ENCODE measurements around the gene TFEB.

GRCh38 chr6:41651962-41652657 lies 83.3 kb downstream of the TFEB start:
- TF ChIP-seq CTCF (conservative IDR thresholded peaks at IDR 0.05 in 1 of 2, IDR thresholded peaks at IDR 0.05 in 1 of 2; ENCODE audit: low read depth in 1 of 2, low read length in 2 of 2): no peak
- no peak for TF ChIP-seq EZH2 (IDR thresholded peaks at IDR 0.05; ENCODE audit: low read length, missing control alignments)
